AML-193 (cell line): ENCODE results near the gene RHOJ.
"Not testable (repeated sequence)": the region's sequence is repeated elsewhere in the genome, so short reads cannot be mapped to it uniquely, and the experiment has no call there.

Experiments used
- DNase-seq, 2 experiments: peaks; one replicate each; lab custom pipeline; 2025; lab: John Stamatoyannopoulos, UW

RHOJ gene

GRCh38 chr14:63268771-63269170 lies 64.5 kb downstream of the RHOJ start:
- DNase-seq: no peak

- DNase-seq: no peak
Measured at GRCh38 chr14:63269561-63270225, 65.5 kb downstream of the RHOJ start.

- no peak for DNase-seq
Measured at GRCh38 chr14:63273129-63273528, 68.9 kb downstream of the RHOJ start.

- DNase-seq: no peak
Measured at GRCh38 chr14:63273717-63274655, 69.7 kb downstream of the RHOJ start.

- no peak for DNase-seq
Measured at GRCh38 chr14:63275611-63276010, 71.4 kb downstream of the RHOJ start.

GRCh38 chr14:63276016-63276415 lies 71.8 kb downstream of the RHOJ start:
- no peak for DNase-seq

GRCh38 chr14:63276492-63277342 lies 72.5 kb downstream of the RHOJ start:
- peak; percentile 34 to 40 for DNase-seq

- DNase-seq: no peak
Measured at GRCh38 chr14:63277591-63278183, 73.4 kb downstream of the RHOJ start.

- DNase-seq: not testable (repeated sequence)
Measured at GRCh38 chr14:63279933-63280332, 75.7 kb downstream of the RHOJ start.

GRCh38 chr14:63282997-63283883 lies 79.0 kb downstream of the RHOJ start:
- no peak for DNase-seq

GRCh38 chr14:63283884-63284248 lies 79.6 kb downstream of the RHOJ start:
- DNase-seq: no peak

- DNase-seq: no peak
Measured at GRCh38 chr14:63286071-63286470, 81.8 kb downstream of the RHOJ start.

GRCh38 chr14:63287666-63288483 lies 83.6 kb downstream of the RHOJ start:
- DNase-seq: no peak

GRCh38 chr14:63288853-63289252 lies 84.6 kb downstream of the RHOJ start:
- DNase-seq: no peak

- no peak for DNase-seq
Measured at GRCh38 chr14:63290741-63291430, 86.6 kb downstream of the RHOJ start.

GRCh38 chr14:63292805-63293204 lies 88.6 kb downstream of the RHOJ start:
- DNase-seq: no peak

- DNase-seq: no peak
Measured at GRCh38 chr14:63295231-63295685, 91.0 kb downstream of the RHOJ start.

- no peak for DNase-seq
Measured at GRCh38 chr14:63296060-63296563, 91.9 kb downstream of the RHOJ start.
